Thyroid gland (tissue), 4 donors: Measurements from ENCODE around the gene RSRC1. TPM values are rescaled to one million over a fixed set of nuclear protein-coding genes. Genes with fewer than 3 reads are reported as not detected.

Source experiments
- DNase-seq, 2 donors: peaks; one replicate each; pipeline ENCODE4 v3.0.0-alpha.2; 2019
- H3K27ac ChIP-seq, 3 donors: fragments of 200-600 bp; sonication (generic); 1 replicate in 2 of 3; 2 replicates in 1 of 3; pipeline ENCODE4 v1.5.1; 2016 to 2019; ENCODE audit warnings: mild to moderate bottlenecking in 1 of 3, moderate library complexity in 1 of 3
- H3K27me3 ChIP-seq: fragments of 200-600 bp; sonication (generic); one replicate; pipeline ENCODE4 v1.5.1; 2019
- H3K36me3 ChIP-seq, 2 donors: fragments of 200-600 bp; sonication (generic); one replicate each; pipeline ENCODE4 v1.5.1; 2016 to 2019
- H3K4me1 ChIP-seq, 2 donors: fragments of 200-600 bp; sonication (generic); one replicate each; pipeline ENCODE4 v1.5.1; 2017 to 2019
- H3K4me3 ChIP-seq, 3 donors: fragments of 200-600 bp; sonication (generic); replicated peaks in 1 of 3; 1 replicate in 2 of 3; 2 replicates in 1 of 3; pipeline ENCODE4 v1.5.1; 2016; ENCODE audit warnings: mild to moderate bottlenecking in 1 of 3
- H3K9me3 ChIP-seq: fragments of 200-600 bp; sonication (generic); one replicate; pipeline ENCODE4 v1.5.1; 2017
- POLR2A ChIP-seq, 2 donors: fragments of 450-650 bp; IDR thresholded peaks; one replicate each; pipeline ENCODE4 v1.6.1; 2017; ENCODE audit warnings: antibody characterized with exemption in 2 of 2, mild to moderate bottlenecking in 2 of 2, moderate library complexity in 1 of 2
- WGBS, 2 donors: methylation state at CpG; one replicate each; pipeline ENCODE4 v1.1.5; 2017; 5-methylcytosine and 5-hydroxymethylcytosine counted together
- intact Hi-C: fragments of 100-400 bp; cut with DNase I; formaldehyde crosslinking; loops from one replicate; pipeline ENCODE4 v1.15.1; 2023
- total RNA-seq, 4 donors: library from RNA; depleted of rRNA; stranded (reverse); fragments of >200 nt; gene quantifications; one replicate each; pipeline ENCODE4 v1.2.3, GENCODE V29; 2016
- TF ChIP-seq, protein P1 (sequence below), 6 experiments: fragments of 200-600 bp in 3 of 6; fragments of 450-650 bp in 3 of 6; sonication (generic) in 3 of 6; IDR thresholded peaks; one replicate each; pipeline ENCODE4 v1.5.1; 2016 to 2019; ENCODE audit warnings: antibody characterized with exemption in 6 of 6, mild to moderate bottlenecking in 2 of 6, inconsistent platforms in 1 of 6, moderate library complexity in 1 of 6

The RSRC1 gene
- total RNA-seq, 4 donors from 2014 or later: 51.7 to 65.4 (median 59.9) TPM

- Histone ChIP-seq H3K36me3 (no peaks in the 10 kb centered on the region), H3K4me1 (no peaks in the 10 kb centered on the region), H3K27me3 (no peaks in the 10 kb centered on the region), H3K9me3 (no peaks in the 10 kb centered on the region), H3K4me3 (no peak overlapping the region), H3K27ac (no peak overlapping the region)
- WGBS, 2 donors: 86 to 93% methylated on average over 1 of the region's 1 CpG
- DNase-seq: no peak
- TF ChIP-seq, protein P1, sequence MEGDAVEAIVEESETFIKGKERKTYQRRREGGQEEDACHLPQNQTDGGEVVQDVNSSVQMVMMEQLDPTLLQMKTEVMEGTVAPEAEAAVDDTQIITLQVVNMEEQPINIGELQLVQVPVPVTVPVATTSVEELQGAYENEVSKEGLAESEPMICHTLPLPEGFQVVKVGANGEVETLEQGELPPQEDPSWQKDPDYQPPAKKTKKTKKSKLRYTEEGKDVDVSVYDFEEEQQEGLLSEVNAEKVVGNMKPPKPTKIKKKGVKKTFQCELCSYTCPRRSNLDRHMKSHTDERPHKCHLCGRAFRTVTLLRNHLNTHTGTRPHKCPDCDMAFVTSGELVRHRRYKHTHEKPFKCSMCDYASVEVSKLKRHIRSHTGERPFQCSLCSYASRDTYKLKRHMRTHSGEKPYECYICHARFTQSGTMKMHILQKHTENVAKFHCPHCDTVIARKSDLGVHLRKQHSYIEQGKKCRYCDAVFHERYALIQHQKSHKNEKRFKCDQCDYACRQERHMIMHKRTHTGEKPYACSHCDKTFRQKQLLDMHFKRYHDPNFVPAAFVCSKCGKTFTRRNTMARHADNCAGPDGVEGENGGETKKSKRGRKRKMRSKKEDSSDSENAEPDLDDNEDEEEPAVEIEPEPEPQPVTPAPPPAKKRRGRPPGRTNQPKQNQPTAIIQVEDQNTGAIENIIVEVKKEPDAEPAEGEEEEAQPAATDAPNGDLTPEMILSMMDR (IDR thresholded peaks at IDR 0.05): no peak
- TF ChIP-seq POLR2A (IDR thresholded peaks at IDR 0.05): no peak
- intact Hi-C loops: no loop called here
Observed at GRCh38 chr3:158185711-158186110, 75.8 kb downstream of the RSRC1 start.

DNA sequence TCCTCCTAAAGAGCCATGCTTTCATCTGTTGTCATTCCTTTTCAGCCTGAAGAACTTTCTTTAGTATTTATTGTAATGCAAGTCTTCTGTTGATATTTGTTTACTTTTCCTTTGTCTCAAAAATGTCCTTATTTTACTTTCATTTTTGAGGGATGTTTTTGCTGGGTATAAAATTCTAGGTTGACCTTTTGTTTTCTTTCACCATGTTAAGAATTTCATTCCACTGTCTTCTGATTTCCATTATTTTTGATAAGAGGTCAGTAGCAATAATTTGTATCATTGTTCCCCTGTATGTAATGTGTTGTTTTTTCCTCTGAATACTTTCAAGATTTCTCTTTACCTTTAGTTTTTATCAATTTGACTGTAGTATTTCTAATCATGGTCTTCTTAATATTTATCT is 91.1 kb downstream of the RSRC1 start:
- DNase-seq: no peak
- H3K4me3 ChIP-seq: no peak overlapping the region
- no peaks in the 10 kb centered on the region for H3K36me3 ChIP-seq
- no peaks in the 10 kb centered on the region for H3K27me3 ChIP-seq
- no peak overlapping the region for H3K27ac ChIP-seq
- no peaks in the 10 kb centered on the region for H3K4me1 ChIP-seq
- intact Hi-C loops: no loop called here
- no peaks in the 10 kb centered on the region for H3K9me3 ChIP-seq
- TF ChIP-seq, protein P1 (IDR thresholded peaks at IDR 0.05): no peak
- no peak for TF ChIP-seq POLR2A (IDR thresholded peaks at IDR 0.05)

GRCh38 chr3:158205324-158205723 is 95.4 kb downstream of the RSRC1 start:
- intact Hi-C loops: no loop called here
- TF ChIP-seq, protein P1 (IDR thresholded peaks at IDR 0.05): no peak
- TF ChIP-seq POLR2A (IDR thresholded peaks at IDR 0.05): no peak
- no peak overlapping the region for H3K27ac ChIP-seq
- H3K9me3 ChIP-seq: no peaks in the 10 kb centered on the region
- H3K4me3 ChIP-seq: no peak overlapping the region
- no peak for DNase-seq
- no peaks in the 10 kb centered on the region for H3K4me1 ChIP-seq
- 47 to 73% methylated on average over 2 of the region's 2 CpGs for WGBS, 2 donors
- H3K27me3 ChIP-seq: no peaks in the 10 kb centered on the region
- H3K36me3 ChIP-seq: no peaks in the 10 kb centered on the region

- H3K27me3 ChIP-seq: no peaks in the 10 kb centered on the region
- TF ChIP-seq, protein P1 (IDR thresholded peaks at IDR 0.05): no peak
- TF ChIP-seq POLR2A (IDR thresholded peaks at IDR 0.05): no peak
- no peak overlapping the region for H3K4me3 ChIP-seq
- intact Hi-C loops: no loop called here
- no peak overlapping the region for H3K27ac ChIP-seq
- H3K36me3 ChIP-seq: no peaks in the 10 kb centered on the region
- WGBS, 2 donors: 94 to 96% methylated on average over 2 of the region's 2 CpGs
- DNase-seq: no peak
- H3K9me3 ChIP-seq: no peaks in the 10 kb centered on the region
- H3K4me1 ChIP-seq: no peaks in the 10 kb centered on the region
Observed at GRCh38 chr3:158205994-158206393, 96.1 kb downstream of the RSRC1 start.

- H3K9me3 ChIP-seq: no peaks in the 10 kb centered on the region
- H3K36me3 ChIP-seq: no peaks in the 10 kb centered on the region
- 92 to 97% methylated on average over 4 of the region's 4 CpGs for WGBS, 2 donors
- TF ChIP-seq, protein P1 (IDR thresholded peaks at IDR 0.05): no peak
- TF ChIP-seq POLR2A (IDR thresholded peaks at IDR 0.05): no peak
- no peak overlapping the region for H3K27ac ChIP-seq
- no peak for DNase-seq
- no peaks in the 10 kb centered on the region for H3K27me3 ChIP-seq
- no peaks in the 10 kb centered on the region for H3K4me1 ChIP-seq
- H3K4me3 ChIP-seq: no peak overlapping the region
- intact Hi-C loops: no loop called here
Observed at GRCh38 chr3:158210067-158210466, 100.2 kb downstream of the RSRC1 start.
